HG03064 (cell line): ENCODE measurements around the gene CLMP.

Experiments
- ATAC-seq: cut with Tn5 transposase; IDR thresholded peaks from one replicate; pipeline ENCODE4 v1.9.1; 2021; ENCODE audit warnings: low read depth; ENCODE audit not compliant: unreplicated experiment

The CLMP gene

DNA sequence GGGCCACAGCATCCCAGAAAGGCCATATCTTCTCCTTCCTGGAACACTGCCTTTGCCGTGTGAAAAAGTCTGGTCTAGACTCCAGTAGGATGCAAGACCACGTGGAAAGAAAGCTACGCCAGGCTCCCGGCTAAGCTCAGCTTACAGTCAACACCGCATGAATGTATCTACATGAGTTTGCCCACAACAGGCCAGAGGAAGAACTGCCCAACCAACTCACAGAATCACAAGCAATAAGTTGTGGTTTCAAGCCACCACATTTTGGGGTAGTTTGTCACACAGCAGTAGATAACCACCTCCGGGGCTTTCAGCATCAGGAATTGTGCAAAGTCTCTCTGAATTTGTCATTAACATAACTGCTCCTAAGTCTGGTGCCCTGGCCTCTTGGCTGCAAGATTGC, 160.5 kb downstream of the CLMP start:
- no peak for ATAC-seq

GRCh38 chr11:123033895-123034294, 161.2 kb downstream of the CLMP start:
- ATAC-seq: no peak

- no peak for ATAC-seq
These were observed 164.5 kb downstream of the CLMP start for GRCh38 chr11:123030517-123030916.

GRCh38 chr11:123020968-123021367, 174.1 kb downstream of the CLMP start:
- ATAC-seq: no peak
